ENCODE measurements around the gene GFOD2. TPM values are rescaled to one million over a fixed set of nuclear protein-coding genes. Genes with fewer than 3 reads are reported as not detected.

Gene GFOD2
- total RNA-seq, 1 donor from 2014 or later: 32.4 TPM

GRCh38 chr16:67677712-67678111, 41.4 kb downstream of the GFOD2 start:
- no peaks in the 10 kb centered on the region for H3K4me1 Mint-ChIP-seq (ENCODE audit: low read depth, unreplicated experiment)
- H3K4me3 Mint-ChIP-seq (ENCODE audit: unreplicated experiment): no peak overlapping the region
- Histone ChIP-seq H3K9me3 (ENCODE audit: insufficient read depth, low read depth, low read length) (no peaks in the 10 kb centered on the region), H3K79me2 (ENCODE audit: insufficient read depth, low read length) (no peaks in the 10 kb centered on the region), H3K27me3 (ENCODE audit: insufficient read depth, low read length) (no peaks in the 10 kb centered on the region), H3K4me2 (ENCODE audit: low read length) (no peak overlapping the region), H3K9ac (ENCODE audit: low read length) (no peak overlapping the region), H2AFZ (ENCODE audit: low read depth, low read length) (no peak overlapping the region), H3K4me1 (ENCODE audit: insufficient read depth, low read length) (peaks cover 7% of the 10 kb centered on the region), H3K27ac (ENCODE audit: low read depth, low read length) (no peak overlapping the region), H3K36me3 (ENCODE audit: insufficient read depth, low read length) (no peaks in the 10 kb centered on the region), H4K20me1 (ENCODE audit: insufficient read depth, low read length) (peaks cover 8% of the 10 kb centered on the region), H3K4me3 (ENCODE audit: insufficient read depth, low read depth, low read length) (no peak overlapping the region)
- peaks cover 17% of the 10 kb centered on the region for H3K36me3 Mint-ChIP-seq (ENCODE audit: low read depth, unreplicated experiment)
- H3K9me3 Mint-ChIP-seq (ENCODE audit: unreplicated experiment): no peaks in the 10 kb centered on the region
- H3K27me3 Mint-ChIP-seq (ENCODE audit: low read depth, unreplicated experiment): no peaks in the 10 kb centered on the region
- DNase-seq (ENCODE audit: low read depth) (no peak), FAIRE-seq (no peak)
- TF ChIP-seq EZH2 (IDR thresholded peaks at IDR 0.05; ENCODE audit: insufficient read depth, low read length) (no peak), CTCF (IDR thresholded peaks at IDR 0.05; ENCODE audit: insufficient read depth, low read depth, low read length) (no peak)
- no peak overlapping the region for H3K27ac Mint-ChIP-seq (ENCODE audit: unreplicated experiment)

GRCh38 chr16:67676939-67677338, 42.2 kb downstream of the GFOD2 start:
- H3K9ac ChIP-seq (ENCODE audit: low read length): no peak overlapping the region
- no peak for FAIRE-seq
- H3K9me3 ChIP-seq (ENCODE audit: insufficient read depth, low read depth, low read length): no peaks in the 10 kb centered on the region
- no peak overlapping the region for H3K4me2 ChIP-seq (ENCODE audit: low read length)
- H3K4me1 ChIP-seq (ENCODE audit: insufficient read depth, low read length): peaks cover 7% of the 10 kb centered on the region
- H4K20me1 ChIP-seq (ENCODE audit: insufficient read depth, low read length): peaks cover 12% of the 10 kb centered on the region
- H3K36me3 ChIP-seq (ENCODE audit: insufficient read depth, low read length): no peaks in the 10 kb centered on the region
- H3K79me2 ChIP-seq (ENCODE audit: insufficient read depth, low read length): no peaks in the 10 kb centered on the region
- no peaks in the 10 kb centered on the region for H3K27me3 ChIP-seq (ENCODE audit: insufficient read depth, low read length)
- peaks cover 17% of the 10 kb centered on the region for H3K36me3 Mint-ChIP-seq (ENCODE audit: low read depth, unreplicated experiment)
- no peaks in the 10 kb centered on the region for H3K4me1 Mint-ChIP-seq (ENCODE audit: low read depth, unreplicated experiment)
- H3K27ac Mint-ChIP-seq (ENCODE audit: unreplicated experiment): no peak overlapping the region
- H3K9me3 Mint-ChIP-seq (ENCODE audit: unreplicated experiment): no peaks in the 10 kb centered on the region
- H2AFZ ChIP-seq (ENCODE audit: low read depth, low read length): no peak overlapping the region
- no peak for DNase-seq (ENCODE audit: low read depth)
- no peak overlapping the region for H3K4me3 ChIP-seq (ENCODE audit: insufficient read depth, low read depth, low read length)
- H3K4me3 Mint-ChIP-seq (ENCODE audit: unreplicated experiment): no peak overlapping the region
- TF ChIP-seq EZH2 (IDR thresholded peaks at IDR 0.05; ENCODE audit: insufficient read depth, low read length) (no peak), CTCF (IDR thresholded peaks at IDR 0.05; ENCODE audit: insufficient read depth, low read depth, low read length) (no peak)
- H3K27ac ChIP-seq (ENCODE audit: low read depth, low read length): no peak overlapping the region
- no peaks in the 10 kb centered on the region for H3K27me3 Mint-ChIP-seq (ENCODE audit: low read depth, unreplicated experiment)

- Histone ChIP-seq H3K36me3 (ENCODE audit: insufficient read depth, low read length) (no peaks in the 10 kb centered on the region), H3K4me3 (ENCODE audit: insufficient read depth, low read depth, low read length) (no peak overlapping the region), H3K9me3 (ENCODE audit: insufficient read depth, low read depth, low read length) (no peaks in the 10 kb centered on the region), H3K4me1 (ENCODE audit: insufficient read depth, low read length) (peaks cover 7% of the 10 kb centered on the region), H3K79me2 (ENCODE audit: insufficient read depth, low read length) (no peaks in the 10 kb centered on the region), H3K9ac (ENCODE audit: low read length) (no peak overlapping the region), H3K27ac (ENCODE audit: low read depth, low read length) (no peak overlapping the region), H3K27me3 (ENCODE audit: insufficient read depth, low read length) (no peaks in the 10 kb centered on the region), H4K20me1 (ENCODE audit: insufficient read depth, low read length) (peaks cover 9% of the 10 kb centered on the region), H2AFZ (ENCODE audit: low read depth, low read length) (no peak overlapping the region), H3K4me2 (ENCODE audit: low read length) (no peak overlapping the region)
- no peak overlapping the region for H3K4me3 Mint-ChIP-seq (ENCODE audit: unreplicated experiment)
- no peak overlapping the region for H3K27ac Mint-ChIP-seq (ENCODE audit: unreplicated experiment)
- no peak for TF ChIP-seq CTCF (IDR thresholded peaks at IDR 0.05; ENCODE audit: insufficient read depth, low read depth, low read length)
- no peak for TF ChIP-seq EZH2 (IDR thresholded peaks at IDR 0.05; ENCODE audit: insufficient read depth, low read length)
- FAIRE-seq (no peak), DNase-seq (ENCODE audit: low read depth) (no peak)
- H3K9me3 Mint-ChIP-seq (ENCODE audit: unreplicated experiment): no peaks in the 10 kb centered on the region
- no peaks in the 10 kb centered on the region for H3K27me3 Mint-ChIP-seq (ENCODE audit: low read depth, unreplicated experiment)
- H3K36me3 Mint-ChIP-seq (ENCODE audit: low read depth, unreplicated experiment): peaks cover 16% of the 10 kb centered on the region
- no peaks in the 10 kb centered on the region for H3K4me1 Mint-ChIP-seq (ENCODE audit: low read depth, unreplicated experiment)
Measured at GRCh38 chr16:67676516-67676915, 42.6 kb downstream of the GFOD2 start.

All from astrocyte (in vitro differentiated cells and primary cell).